PFSK-1 (cell line): ENCODE data around the gene KCNG2.

ENCODE experiments used
- FOXP2 ChIP-seq: optimal IDR thresholded peaks from 2 replicates; pipeline ENCODE3; 2011; ENCODE audit warnings: borderline replicate concordance, control low read depth, inconsistent platforms; ENCODE audit not compliant: insufficient read depth; ENCODE audit errors: extremely low read length, extremely low read depth
- POLR2AphosphoS5 ChIP-seq: IDR thresholded peaks from 2 replicates; pipeline ENCODE4 v1.6.1; 2012; ENCODE audit warnings: low read depth, mild to moderate bottlenecking, control low read depth, low read length, moderate library complexity
- SIN3A ChIP-seq: IDR thresholded peaks from 2 replicates; pipeline ENCODE4 v1.6.1; 2012; ENCODE audit warnings: mild to moderate bottlenecking, low read length, moderate library complexity, borderline replicate concordance; ENCODE audit not compliant: insufficient read depth
- TAF1 ChIP-seq: IDR thresholded peaks from 2 replicates; pipeline ENCODE4 v1.6.1; 2012; ENCODE audit warnings: low read length, control low read depth, borderline replicate concordance; ENCODE audit not compliant: insufficient read depth
- TF ChIP-seq, protein P1 (sequence below), 2 experiments: IDR thresholded peaks; 2 replicates each; pipeline versions ENCODE4 v1.6.1 to v1.8.0; 2011 to 2012; ENCODE audit warnings: low read depth in 2 of 2, low read length in 2 of 2, control low read depth in 1 of 2, inconsistent platforms in 1 of 2, mild to moderate bottlenecking in 1 of 2, moderate library complexity in 1 of 2; ENCODE audit not compliant: insufficient read depth in 1 of 2

DNA sequence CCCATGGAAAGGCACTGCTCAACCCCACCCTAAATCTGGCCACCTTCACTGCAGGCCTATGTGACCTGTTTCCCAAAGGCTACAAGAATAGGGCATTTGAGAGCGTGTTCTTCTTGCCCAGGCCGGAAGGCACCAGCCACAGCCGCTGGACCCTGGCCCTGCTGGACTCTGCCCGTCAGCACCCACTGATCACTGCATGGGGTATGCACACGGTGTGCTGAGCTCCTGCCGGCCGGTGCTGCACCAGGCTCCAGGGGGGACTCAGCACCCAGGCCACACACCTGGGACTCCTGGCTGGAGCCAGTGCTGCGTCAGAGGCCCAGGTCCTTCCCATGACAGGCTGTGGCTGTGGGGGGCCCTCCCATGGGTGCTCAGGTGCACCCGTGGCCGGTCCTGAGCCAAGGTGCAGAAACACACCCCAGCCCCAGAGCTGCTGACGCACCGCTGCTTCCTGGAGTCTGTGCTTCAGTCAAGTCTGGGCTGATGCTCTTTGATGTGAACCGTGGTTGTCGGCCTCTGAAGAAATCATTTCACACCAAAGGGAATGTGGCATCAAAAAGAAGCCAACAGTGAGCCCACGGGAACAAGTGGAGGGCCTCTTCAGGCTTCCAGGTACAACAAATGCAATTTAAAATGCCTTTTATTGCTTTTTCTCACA is 6.5 kb downstream of the KCNG2 start:
- TF ChIP-seq, protein P1, sequence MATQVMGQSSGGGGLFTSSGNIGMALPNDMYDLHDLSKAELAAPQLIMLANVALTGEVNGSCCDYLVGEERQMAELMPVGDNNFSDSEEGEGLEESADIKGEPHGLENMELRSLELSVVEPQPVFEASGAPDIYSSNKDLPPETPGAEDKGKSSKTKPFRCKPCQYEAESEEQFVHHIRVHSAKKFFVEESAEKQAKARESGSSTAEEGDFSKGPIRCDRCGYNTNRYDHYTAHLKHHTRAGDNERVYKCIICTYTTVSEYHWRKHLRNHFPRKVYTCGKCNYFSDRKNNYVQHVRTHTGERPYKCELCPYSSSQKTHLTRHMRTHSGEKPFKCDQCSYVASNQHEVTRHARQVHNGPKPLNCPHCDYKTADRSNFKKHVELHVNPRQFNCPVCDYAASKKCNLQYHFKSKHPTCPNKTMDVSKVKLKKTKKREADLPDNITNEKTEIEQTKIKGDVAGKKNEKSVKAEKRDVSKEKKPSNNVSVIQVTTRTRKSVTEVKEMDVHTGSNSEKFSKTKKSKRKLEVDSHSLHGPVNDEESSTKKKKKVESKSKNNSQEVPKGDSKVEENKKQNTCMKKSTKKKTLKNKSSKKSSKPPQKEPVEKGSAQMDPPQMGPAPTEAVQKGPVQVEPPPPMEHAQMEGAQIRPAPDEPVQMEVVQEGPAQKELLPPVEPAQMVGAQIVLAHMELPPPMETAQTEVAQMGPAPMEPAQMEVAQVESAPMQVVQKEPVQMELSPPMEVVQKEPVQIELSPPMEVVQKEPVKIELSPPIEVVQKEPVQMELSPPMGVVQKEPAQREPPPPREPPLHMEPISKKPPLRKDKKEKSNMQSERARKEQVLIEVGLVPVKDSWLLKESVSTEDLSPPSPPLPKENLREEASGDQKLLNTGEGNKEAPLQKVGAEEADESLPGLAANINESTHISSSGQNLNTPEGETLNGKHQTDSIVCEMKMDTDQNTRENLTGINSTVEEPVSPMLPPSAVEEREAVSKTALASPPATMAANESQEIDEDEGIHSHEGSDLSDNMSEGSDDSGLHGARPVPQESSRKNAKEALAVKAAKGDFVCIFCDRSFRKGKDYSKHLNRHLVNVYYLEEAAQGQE (IDR thresholded peaks at IDR 0.05; ENCODE audit: insufficient read depth in 1 of 2, low read depth in 2 of 2, low read length in 2 of 2): no peak
- TF ChIP-seq POLR2AphosphoS5: no peak
- TF ChIP-seq TAF1: no peak
- TF ChIP-seq SIN3A: no peak
- TF ChIP-seq FOXP2: no peak
